Endothelial cell (in vitro differentiated cells): Measurements from ENCODE around the gene PRDM8. TPM values are rescaled to one million over a fixed set of nuclear protein-coding genes. Genes with fewer than 3 reads are reported as not detected.

Experiments
- DNase-seq: peaks from one replicate; pipeline ENCODE4 v3.0.0; 2021; ENCODE audit warnings: low spot score
- H3K27ac Mint-ChIP-seq: one replicate; pipeline ENCODE4 v1.8.0; 2021; ENCODE audit warnings: mixed read lengths, inconsistent platforms; ENCODE audit not compliant: unreplicated experiment
- H3K27me3 Mint-ChIP-seq: one replicate; pipeline ENCODE4 v1.8.0; 2021; ENCODE audit warnings: mild to moderate bottlenecking, moderate library complexity, mixed read lengths, inconsistent platforms; ENCODE audit not compliant: unreplicated experiment
- H3K36me3 Mint-ChIP-seq: one replicate; pipeline ENCODE4 v1.8.0; 2021; ENCODE audit warnings: mild to moderate bottlenecking, low read depth, mixed read lengths, inconsistent platforms; ENCODE audit not compliant: unreplicated experiment
- H3K4me1 Mint-ChIP-seq: one replicate; pipeline ENCODE4 v1.8.0; 2021; ENCODE audit warnings: mild to moderate bottlenecking, mixed read lengths, inconsistent platforms; ENCODE audit not compliant: unreplicated experiment
- H3K4me3 Mint-ChIP-seq: one replicate; pipeline ENCODE4 v1.8.0; 2021; ENCODE audit warnings: mild to moderate bottlenecking, mixed read lengths, inconsistent platforms; ENCODE audit not compliant: unreplicated experiment
- H3K9me3 Mint-ChIP-seq: one replicate; pipeline ENCODE4 v1.8.0; 2021; ENCODE audit warnings: mixed read lengths, inconsistent platforms; ENCODE audit not compliant: unreplicated experiment
- CTCF ChIP-seq: fragments of 200-600 bp; sonication (generic); IDR thresholded peaks from one replicate; pipeline ENCODE4 v1.5.0; 2021; ENCODE audit warnings: antibody characterized with exemption; ENCODE audit not compliant: unreplicated experiment
- total RNA-seq: library from RNA; stranded (reverse); fragmentation: NEBNext Ultra II Directional; extraction: Animal tissue kit (Norgen Biotek cat#: 25700); gene quantifications from one replicate; pipeline ENCODE4 v1.2.1, GENCODE V29; 2021; ENCODE audit not compliant: unreplicated experiment

Gene PRDM8
- total RNA-seq, 1 donor from 2014 or later, result 30.5 TPM

- no peak for TF ChIP-seq CTCF
- Mint-ChIP-seq H3K36me3 (no peaks in the 10 kb centered on the region), H3K27ac (no peak overlapping the region), H3K27me3 (no peaks in the 10 kb centered on the region), H3K9me3 (no peaks in the 10 kb centered on the region), H3K4me1 (peaks cover 7% of the 10 kb centered on the region), H3K4me3 (no peak overlapping the region)
- DNase-seq, result no peak
Measured at GRCh38 chr4:80232707-80233370, 35.5 kb downstream of the PRDM8 start.

- peaks cover 7% of the 10 kb centered on the region for H3K4me1 Mint-ChIP-seq
- H3K4me3 Mint-ChIP-seq, result no peak overlapping the region
- no peak for DNase-seq
- H3K27me3 Mint-ChIP-seq, result no peaks in the 10 kb centered on the region
- H3K27ac Mint-ChIP-seq, result no peak overlapping the region
- no peak for TF ChIP-seq CTCF
- H3K9me3 Mint-ChIP-seq, result no peaks in the 10 kb centered on the region
- no peaks in the 10 kb centered on the region for H3K36me3 Mint-ChIP-seq
Measured at GRCh38 chr4:80233390-80233789, 36.1 kb downstream of the PRDM8 start.

- DNase-seq, result no peak
- Mint-ChIP-seq H3K36me3 (no peaks in the 10 kb centered on the region), H3K9me3 (no peaks in the 10 kb centered on the region), H3K27me3 (no peaks in the 10 kb centered on the region), H3K4me3 (no peak overlapping the region), H3K4me1 (peaks cover 6% of the 10 kb centered on the region), H3K27ac (no peak overlapping the region)
- no peak for TF ChIP-seq CTCF
Measured at GRCh38 chr4:80235451-80235850, 38.1 kb downstream of the PRDM8 start.

GRCh38 chr4:80237992-80238391, 40.7 kb downstream of the PRDM8 start:
- no peak for TF ChIP-seq CTCF
- peaks cover 5% of the 10 kb centered on the region for H3K4me1 Mint-ChIP-seq
- no peaks in the 10 kb centered on the region for H3K36me3 Mint-ChIP-seq
- H3K27me3 Mint-ChIP-seq, result no peaks in the 10 kb centered on the region
- no peak overlapping the region for H3K4me3 Mint-ChIP-seq
- no peak overlapping the region for H3K27ac Mint-ChIP-seq
- H3K9me3 Mint-ChIP-seq, result no peaks in the 10 kb centered on the region
- no peak for DNase-seq

- Mint-ChIP-seq H3K36me3 (no peaks in the 10 kb centered on the region), H3K27ac (no peak overlapping the region), H3K27me3 (no peaks in the 10 kb centered on the region), H3K4me3 (no peak overlapping the region), H3K4me1 (peaks cover 5% of the 10 kb centered on the region), H3K9me3 (no peaks in the 10 kb centered on the region)
- DNase-seq, result no peak
- TF ChIP-seq CTCF, result no peak
Measured at GRCh38 chr4:80239480-80240150, 42.3 kb downstream of the PRDM8 start.
